HCT116 (cell line): ENCODE measurements around the gene GABRB3. TPM values are rescaled to one million over a fixed set of nuclear protein-coding genes. Genes with fewer than 3 reads are reported as not detected.

Experiments
- ATAC-seq: fragments of 200-7000 bp; cut with Tn5 transposase; 2 replicates; pipeline ENCODE4 v1.9.1; 2020; ENCODE audit warnings: mild to moderate bottlenecking, moderate library complexity
- BruUV-seq: library from RNA; stranded (reverse); fragments of 400-500 nt; replicated peaks from 2 replicates; lab custom pipeline; 2021; lab: Mats Ljungman, UMichigan
- CTCF ChIA-PET: fragments of 300-600 bp; sonication (Branson Sonifier 250); formaldehyde crosslinking; loops from one replicate; lab custom pipeline; 2021; ENCODE audit warnings: antibody characterized with exemption; lab: Charles Lee
- POLR2A ChIA-PET: fragments of 300-600, 350-600 bp; sonication (Branson Sonifier 250); formaldehyde crosslinking; loops from one replicate; lab custom pipeline; 2021; ENCODE audit warnings: antibody characterized with exemption; lab: Charles Lee
- RAD21 ChIA-PET, 2 experiments: fragments of 300-600 bp; sonication (Branson Sonifier 250); formaldehyde crosslinking; loops; one replicate each; lab custom pipeline; 2023; ENCODE audit warnings: low total read pairs in 2 of 2; ENCODE audit not compliant: uncharacterized antibody in 2 of 2, unreplicated experiment in 2 of 2, low non-redundant PET in 1 of 2; lab: Charles Lee
- DNase-seq: peaks from one replicate; pipeline ENCODE4 v3.0.0-alpha.2; 2010; ENCODE audit warnings: low read depth, low spot score
- H2AFZ ChIP-seq: fragments of 200-600 bp; shearing (Covaris generic), sonication (generic); 2 replicates; pipeline ENCODE4 v1.6.1; 2017; ENCODE audit warnings: low read depth, mixed run types, mixed read lengths, antibody characterized with exemption, low read length; ENCODE audit not compliant: poor library complexity, severe bottlenecking
- H3K27ac ChIP-seq: 2 replicates; pipeline ENCODE4 v1.5.1; 2012; ENCODE audit warnings: low read depth, low read length
- H3K27me3 ChIP-seq: fragments of 200-600 bp; sonication (generic); 2 replicates; pipeline ENCODE4 v1.6.1; 2016; ENCODE audit warnings: mixed run types, low read length, mixed read lengths; ENCODE audit not compliant: insufficient read depth
- H3K36me3 ChIP-seq, 2 experiments: fragments of 200-500 bp in 1 of 2; fragments of 200-600 bp in 1 of 2; sonication (Bioruptor generic) in 1 of 2; sonication (generic) in 1 of 2; 2 replicates each; pipeline versions ENCODE4 v1.5.1 to v1.6.1; 2014 to 2016; ENCODE audit warnings: low read length in 2 of 2, inconsistent platforms in 1 of 2, mixed read lengths in 1 of 2, mixed run types in 1 of 2; ENCODE audit not compliant: insufficient read depth in 2 of 2, control insufficient read depth in 1 of 2
- H3K4me1 ChIP-seq, 2 experiments: fragments of 200-600 bp in 1 of 2; sonication (generic) in 1 of 2; 2 replicates each; pipeline versions ENCODE4 v1.5.1 to v1.6.1; 2012 to 2017; ENCODE audit warnings: low read length in 2 of 2, inconsistent platforms in 1 of 2, mild to moderate bottlenecking in 1 of 2, mixed read lengths in 1 of 2, mixed run types in 1 of 2, moderate library complexity in 1 of 2; ENCODE audit not compliant: insufficient read depth in 2 of 2, control insufficient read depth in 1 of 2
- H3K4me2 ChIP-seq: fragments of 200-600 bp; sonication (generic); 2 replicates; pipeline ENCODE4 v1.6.1; 2017; ENCODE audit warnings: mixed run types, low read length, mixed read lengths
- H3K4me3 ChIP-seq, 2 experiments: fragments of 200-600 bp in 1 of 2; sonication (generic) in 1 of 2; replicated peaks in 1 of 2; 2 replicates each; pipeline ENCODE4 v1.5.1; 2011 to 2016; ENCODE audit warnings: low read length in 2 of 2, control low read depth in 1 of 2, low read depth in 1 of 2, mild to moderate bottlenecking in 1 of 2, mixed read lengths in 1 of 2, mixed run types in 1 of 2
- H3K79me2 ChIP-seq: fragments of 200-600 bp; sonication (generic); 2 replicates; pipeline ENCODE4 v1.6.1; 2017; ENCODE audit warnings: mild to moderate bottlenecking, mixed run types, low read length, moderate library complexity, mixed read lengths; ENCODE audit not compliant: insufficient read depth
- H3K9ac ChIP-seq: fragments of 200-600 bp; sonication (generic); 2 replicates; pipeline ENCODE4 v1.6.1; 2016; ENCODE audit warnings: low read length, mixed read lengths
- H3K9me2 ChIP-seq: fragments of 200-600 bp; sonication (generic), shearing (Covaris generic); 2 replicates; pipeline ENCODE4 v1.6.1; 2017; ENCODE audit warnings: mixed run types, mild to moderate bottlenecking, moderate library complexity; ENCODE audit not compliant: insufficient read depth
- H3K9me3 ChIP-seq, 2 experiments: fragments of 200-500 bp in 1 of 2; fragments of 200-600 bp in 1 of 2; sonication (Bioruptor generic) in 1 of 2; sonication (generic) in 1 of 2; 2 replicates each; pipeline ENCODE4 v1.6.1; 2014 to 2017; ENCODE audit warnings: low read length in 2 of 2, mixed read lengths in 2 of 2, inconsistent platforms in 1 of 2, low read depth in 1 of 2, mild to moderate bottlenecking in 1 of 2, mixed run types in 1 of 2, moderate library complexity in 1 of 2; ENCODE audit not compliant: control insufficient read depth in 1 of 2, insufficient read depth in 1 of 2
- H4K20me1 ChIP-seq: fragments of 200-600 bp; sonication (generic), shearing (Covaris generic); 2 replicates; pipeline ENCODE4 v1.6.1; 2017; ENCODE audit warnings: mixed run types, mild to moderate bottlenecking, moderate library complexity; ENCODE audit not compliant: insufficient read depth
- CEBPB ChIP-seq: IDR thresholded peaks from 2 replicates; pipeline ENCODE4 v1.6.1; 2012; ENCODE audit warnings: low read depth
- EGR1 ChIP-seq: IDR thresholded peaks from 2 replicates; pipeline ENCODE4 v1.6.1; 2012; ENCODE audit warnings: low read depth
- ELF1 ChIP-seq: IDR thresholded peaks from 2 replicates; pipeline ENCODE4 v1.6.1; 2012; ENCODE audit warnings: low read depth, borderline replicate concordance
- EZH2 ChIP-seq: fragments of 200-600 bp; sonication (generic); IDR thresholded peaks from 2 replicates; pipeline ENCODE4 v1.6.1; 2017; ENCODE audit warnings: antibody characterized with exemption, mixed run types
- EZH2phosphoT487 ChIP-seq: fragments of 200-600 bp; IDR thresholded peaks from 2 replicates; pipeline ENCODE4 v1.6.1; 2018; ENCODE audit warnings: antibody characterized with exemption, borderline replicate concordance
- FOSL1 ChIP-seq: IDR thresholded peaks from 2 replicates; pipeline ENCODE4 v1.6.1; 2012; ENCODE audit warnings: low read depth
- JUND ChIP-seq: IDR thresholded peaks from 2 replicates; pipeline ENCODE4 v1.6.1; 2012
- MAX ChIP-seq: IDR thresholded peaks from 2 replicates; pipeline ENCODE4 v1.6.1; 2012
- POLR2A ChIP-seq: IDR thresholded peaks from 2 replicates; pipeline ENCODE4 v1.7.0; 2011; ENCODE audit warnings: borderline replicate concordance; ENCODE audit not compliant: insufficient read depth, insufficient read length; ENCODE audit errors: extremely low read depth
- POLR2AphosphoS5 ChIP-seq: IDR thresholded peaks from 2 replicates; pipeline ENCODE4 v1.6.1; 2011; ENCODE audit warnings: mild to moderate bottlenecking, low read depth, low read length, moderate library complexity
- RAD21 ChIP-seq: IDR thresholded peaks from 2 replicates; pipeline ENCODE4 v1.6.1; 2012; ENCODE audit warnings: low read depth, mild to moderate bottlenecking
- REST ChIP-seq: IDR thresholded peaks from 2 replicates; pipeline ENCODE4 v1.6.1; 2012; ENCODE audit warnings: low read depth
- SIN3A ChIP-seq: IDR thresholded peaks from 2 replicates; pipeline ENCODE4 v1.6.1; 2012; ENCODE audit warnings: low read depth
- SP1 ChIP-seq: IDR thresholded peaks from 2 replicates; pipeline ENCODE4 v1.6.1; 2012; ENCODE audit warnings: low read depth
- SRF ChIP-seq: IDR thresholded peaks from 2 replicates; pipeline ENCODE4 v1.6.1; 2012; ENCODE audit warnings: low read depth
- TCF7L2 ChIP-seq: IDR thresholded peaks from 2 replicates; pipeline ENCODE4 v1.7.0; 2011; ENCODE audit warnings: borderline replicate concordance, inconsistent platforms; ENCODE audit not compliant: insufficient read depth, insufficient read length; ENCODE audit errors: extremely low read depth
- ZBTB33 ChIP-seq: IDR thresholded peaks from 2 replicates; pipeline ENCODE4 v1.6.1; 2011; ENCODE audit warnings: mild to moderate bottlenecking, low read length, moderate library complexity; ENCODE audit not compliant: insufficient replicate concordance; ENCODE audit errors: extremely low read depth
- ZFX ChIP-seq: fragments of 450-650 bp; IDR thresholded peaks from 2 replicates; pipeline ENCODE4 v1.6.1; 2017
- ZNF274 ChIP-seq: fragments of 200-500 bp; sonication (Bioruptor generic); IDR thresholded peaks from 2 replicates; pipeline ENCODE4 v1.6.1; 2014; ENCODE audit warnings: mild to moderate bottlenecking, low read depth, low read length, inconsistent platforms
- intact Hi-C: fragments of 100-400 bp; cut with micrococcal nuclease; formaldehyde crosslinking; loops from 2 replicates; pipeline ENCODE4 v1.10.0; 2022
- total RNA-seq: library from RNA; stranded (reverse); gene quantifications from one replicate; pipeline ENCODE4 v1.2.1, GENCODE V29; 2021; ENCODE audit not compliant: unreplicated experiment
- TF ChIP-seq, protein P1 (sequence below), 3 experiments: fragments of 200-600 bp in 1 of 3; sonication (generic) in 1 of 3; IDR thresholded peaks in 2 of 3; conservative IDR thresholded peaks in 1 of 3; 2 replicates each; pipeline ENCODE4 v1.5.1; 2012 to 2017; ENCODE audit warnings: low read depth in 2 of 3, low read length in 2 of 3, antibody characterized with exemption in 1 of 3, borderline replicate concordance in 1 of 3, control low read depth in 1 of 3, mild to moderate bottlenecking in 1 of 3, mixed read lengths in 1 of 3, mixed run types in 1 of 3, moderate library complexity in 1 of 3; ENCODE audit not compliant: insufficient read depth in 1 of 3

GABRB3 gene
- total RNA-seq, 1 experiment from 2014 or later, result 0.52 TPM

- POLR2A ChIA-PET, result no interaction called here
Observed at GRCh38 chr15:26804063-26804804, 31.4 kb upstream of the GABRB3 start.

More at GRCh38 chr15:26804063-26804804, 31.4 kb upstream of the GABRB3 start:
- RAD21 ChIA-PET, result no interaction called here
- Histone ChIP-seq H3K36me3 (no peaks in the 10 kb centered on the region), H3K27ac (no peak overlapping the region), H3K4me3 (no peak overlapping the region), H3K9me2 (no peaks in the 10 kb centered on the region), H3K27me3 (no peaks in the 10 kb centered on the region), H4K20me1 (no peaks in the 10 kb centered on the region), H2AFZ (no peak overlapping the region), H3K4me1 (no peaks in the 10 kb centered on the region), H3K9me3 (peaks cover 9 to 43% of the 10 kb centered on the region in 2 experiments; a peak in 2 of 4 replicates), H3K79me2 (no peaks in the 10 kb centered on the region), H3K9ac (no peak overlapping the region), H3K4me2 (no peak overlapping the region)
- no peak for ATAC-seq
- DNase-seq, result no peak
- no TSS peak for BruUV-seq
- CTCF ChIA-PET, result no interaction called here
- TF ChIP-seq ZFX, result no peak
- TF ChIP-seq JUND, result no peak
- no peak for TF ChIP-seq POLR2AphosphoS5
- TF ChIP-seq POLR2A, result no peak
- no peak for TF ChIP-seq SP1
- TF ChIP-seq RAD21, result no peak
- TF ChIP-seq FOSL1, result no peak
- TF ChIP-seq SIN3A, result no peak
- TF ChIP-seq EZH2, result no peak
- TF ChIP-seq ZBTB33, result no peak
- no peak for TF ChIP-seq CEBPB
- TF ChIP-seq, protein P1, sequence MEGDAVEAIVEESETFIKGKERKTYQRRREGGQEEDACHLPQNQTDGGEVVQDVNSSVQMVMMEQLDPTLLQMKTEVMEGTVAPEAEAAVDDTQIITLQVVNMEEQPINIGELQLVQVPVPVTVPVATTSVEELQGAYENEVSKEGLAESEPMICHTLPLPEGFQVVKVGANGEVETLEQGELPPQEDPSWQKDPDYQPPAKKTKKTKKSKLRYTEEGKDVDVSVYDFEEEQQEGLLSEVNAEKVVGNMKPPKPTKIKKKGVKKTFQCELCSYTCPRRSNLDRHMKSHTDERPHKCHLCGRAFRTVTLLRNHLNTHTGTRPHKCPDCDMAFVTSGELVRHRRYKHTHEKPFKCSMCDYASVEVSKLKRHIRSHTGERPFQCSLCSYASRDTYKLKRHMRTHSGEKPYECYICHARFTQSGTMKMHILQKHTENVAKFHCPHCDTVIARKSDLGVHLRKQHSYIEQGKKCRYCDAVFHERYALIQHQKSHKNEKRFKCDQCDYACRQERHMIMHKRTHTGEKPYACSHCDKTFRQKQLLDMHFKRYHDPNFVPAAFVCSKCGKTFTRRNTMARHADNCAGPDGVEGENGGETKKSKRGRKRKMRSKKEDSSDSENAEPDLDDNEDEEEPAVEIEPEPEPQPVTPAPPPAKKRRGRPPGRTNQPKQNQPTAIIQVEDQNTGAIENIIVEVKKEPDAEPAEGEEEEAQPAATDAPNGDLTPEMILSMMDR (IDR thresholded peaks at IDR 0.05 in 2 of 3, conservative IDR thresholded peaks at IDR 0.05 in 1 of 3; ENCODE audit: borderline replicate concordance in 1 of 3, insufficient read depth in 1 of 3, low read depth in 2 of 3, low read length in 2 of 3), result no peak
- no peak for TF ChIP-seq SRF
- TF ChIP-seq ELF1, result no peak
- no peak for TF ChIP-seq TCF7L2
- TF ChIP-seq MAX, result no peak
- TF ChIP-seq ZNF274, result no peak
- no peak for TF ChIP-seq REST
- no peak for TF ChIP-seq EZH2phosphoT487
- no peak for TF ChIP-seq EGR1
- intact Hi-C loops, result no loop called here
